OCI-LY1 (cell line): ENCODE results near the gene PAEP.

Experiments
- CTCF ChIP-seq: fragments of 200-600 bp; sonication (generic), shearing (Covaris generic); IDR thresholded peaks from 2 replicates; pipeline ENCODE4 v1.5.1; 2017; ENCODE audit warnings: mild to moderate bottlenecking, antibody characterized with exemption, low read length, moderate library complexity, mixed read lengths
- EZH2 ChIP-seq: fragments of 200-600 bp; sonication (generic), shearing (Covaris generic); IDR thresholded peaks from 2 replicates; pipeline ENCODE4 v1.8.0; 2017; ENCODE audit warnings: borderline replicate concordance, mixed run types, mild to moderate bottlenecking, antibody characterized with exemption, low read length, moderate library complexity, mixed read lengths

- no peak for TF ChIP-seq CTCF
- TF ChIP-seq EZH2: no peak
These were observed 38.6 kb upstream of the PAEP start for GRCh38 chr9:135522931-135523330.
